Left renal cortex interstitium (tissue), 4 donors: ENCODE results near the gene AHR. TPM values are rescaled to one million over a fixed set of nuclear protein-coding genes. Genes with fewer than 3 reads are reported as not detected.
"Not testable (repeated sequence)": the region's sequence is repeated elsewhere in the genome, so short reads cannot be mapped to it uniquely, and the experiment has no call there.

Source experiments
- DNase-seq, 4 donors: peaks; one replicate each; pipeline ENCODE4 v3.0.0-alpha.2; 2013; ENCODE audit warnings: low read depth in 4 of 4, low spot score in 2 of 4, missing footprints in 1 of 4
- polyA plus RNA-seq, 4 donors: library from polyadenylated mRNA; unstranded; fragments of 120-200 nt; gene quantifications; one replicate each; pipeline ENCODE4 v1.2.1, GENCODE V29; 2013; ENCODE audit not compliant: insufficient read length in 4 of 4

AHR gene
- polyA plus RNA-seq, 4 donors = 29.5 to 55.8 (median 33.5) TPM

- DNase-seq = no peak
These were observed 37.7 kb downstream of the AHR start for GRCh38 chr7:17336168-17336567.

GRCh38 chr7:17339139-17339538, 40.7 kb downstream of the AHR start:
- no peak for DNase-seq

- DNase-seq = no peak
These were observed 41.5 kb downstream of the AHR start for GRCh38 chr7:17339952-17340351.

GRCh38 chr7:17340655-17341054, 42.2 kb downstream of the AHR start:
- no peak for DNase-seq

GRCh38 chr7:17342756-17343155, 44.3 kb downstream of the AHR start:
- DNase-seq = no peak

GRCh38 chr7:17347401-17347800, 48.9 kb downstream of the AHR start:
- DNase-seq = no peak

GRCh38 chr7:17348932-17349331, 50.5 kb downstream of the AHR start:
- DNase-seq = not testable (repeated sequence)

GRCh38 chr7:17350321-17350720, 51.9 kb downstream of the AHR start:
- not testable (repeated sequence) for DNase-seq

GRCh38 chr7:17353650-17354419, 55.4 kb downstream of the AHR start:
- not testable (repeated sequence) for DNase-seq

- DNase-seq = no peak
These were observed 56.0 kb downstream of the AHR start for GRCh38 chr7:17354473-17354872.

GRCh38 chr7:17355050-17355449, 56.6 kb downstream of the AHR start:
- DNase-seq = no peak

- DNase-seq = no peak
These were observed 59.5 kb downstream of the AHR start for GRCh38 chr7:17357952-17358351.

GRCh38 chr7:17359610-17360009, 61.2 kb downstream of the AHR start:
- DNase-seq = no peak

GRCh38 chr7:17362439-17363105, 64.1 kb downstream of the AHR start:
- DNase-seq = no peak

GRCh38 chr7:17364671-17365070, 66.2 kb downstream of the AHR start:
- no peak for DNase-seq

- no peak for DNase-seq
These were observed 67.3 kb downstream of the AHR start for GRCh38 chr7:17365775-17366174.

GRCh38 chr7:17367502-17367901, 69.0 kb downstream of the AHR start:
- DNase-seq = no peak

GRCh38 chr7:17368856-17369524, 70.5 kb downstream of the AHR start:
- no peak for DNase-seq

GRCh38 chr7:17369691-17370426, 71.4 kb downstream of the AHR start:
- no peak for DNase-seq

GRCh38 chr7:17370901-17371585, 72.6 kb downstream of the AHR start:
- DNase-seq = no peak
